GM18951 (cell line): ENCODE results near the gene CDK2AP2.
"Not testable (repeated sequence)": the region's sequence is repeated elsewhere in the genome, so short reads cannot be mapped to it uniquely, and the experiment has no call there.

Source experiments
- POLR2A ChIP-seq: IDR thresholded peaks from 4 replicates; pipeline ENCODE4 v1.6.1; 2011; ENCODE audit warnings: mild to moderate bottlenecking; ENCODE audit not compliant: insufficient read length, insufficient read depth; ENCODE audit errors: extremely low read depth
- in situ Hi-C: fragments of 300-500 bp; cut with MboI; formaldehyde crosslinking; loops from one replicate; pipeline ENCODE4 v1.12.0; 2022; ENCODE audit warnings: low sequenced_read_pairs, mixed read lengths, inconsistent platforms; ENCODE audit not compliant: unreplicated experiment

CDK2AP2 gene

GRCh38 chr11:67520856-67521824 is 13.2 kb upstream of the CDK2AP2 start:
- no peak for TF ChIP-seq POLR2A
- in situ Hi-C loops, result no loop called here

GRCh38 chr11:67519726-67520125 is 11.8 kb upstream of the CDK2AP2 start:
- in situ Hi-C loops, result no loop called here
- TF ChIP-seq POLR2A, result no peak

GRCh38 chr11:67517784-67518552 is 10.0 kb upstream of the CDK2AP2 start:
- no peak for TF ChIP-seq POLR2A
- in situ Hi-C loops, result no loop called here

- in situ Hi-C loops, result no loop called here
- TF ChIP-seq POLR2A, result no peak
These were observed 8.8 kb upstream of the CDK2AP2 start for GRCh38 chr11:67516806-67517205.

- no peak for TF ChIP-seq POLR2A
- in situ Hi-C loops, result no loop called here
These were observed 6.2 kb upstream of the CDK2AP2 start for GRCh38 chr11:67514116-67514515.

- in situ Hi-C loops, result not testable (repeated sequence)
These were observed 3.6 kb upstream of the CDK2AP2 start for GRCh38 chr11:67511558-67511957.

GRCh38 chr11:67510023-67510345 is 2.0 kb upstream of the CDK2AP2 start:
- no peak for TF ChIP-seq POLR2A
- in situ Hi-C loops, result no loop called here

- peak; percentile 75 for TF ChIP-seq POLR2A
- in situ Hi-C loops, result no loop called here
These were observed 642 bp upstream of the CDK2AP2 start for GRCh38 chr11:67508486-67509121.

GRCh38 chr11:67507242-67507863 is 609 bp downstream of the CDK2AP2 start:
- in situ Hi-C loops, result no loop called here
- no peak for TF ChIP-seq POLR2A

- TF ChIP-seq POLR2A, result no peak
- in situ Hi-C loops, result no loop called here
These were observed 1.4 kb downstream of the CDK2AP2 start for GRCh38 chr11:67506426-67507051.

GRCh38 chr11:67505605-67506396 is 2.2 kb downstream of the CDK2AP2 start:
- in situ Hi-C loops, result no loop called here
- no peak for TF ChIP-seq POLR2A
